Small intestine (tissue), 7 donors: ENCODE measurements around the gene UBR4. TPM values are rescaled to one million over a fixed set of nuclear protein-coding genes. Genes with fewer than 3 reads are reported as not detected.

ENCODE experiments used
- DNase-seq, 2 donors: peaks; one replicate each; pipeline versions ENCODE4 v3.0.0 to v3.0.0-alpha.2; 2013
- FAIRE-seq: peaks from 2 replicates; lab custom pipeline; 2012; peaks lifted over from hg19 to GRCh38; lab: Jason Lieb, UNC
- H3K27ac ChIP-seq, 3 donors: one replicate each; pipeline ENCODE4 v1.5.1; 2013; ENCODE audit warnings: low read length in 2 of 3, mild to moderate bottlenecking in 2 of 3, control low read depth in 1 of 3, inconsistent platforms in 1 of 3, low read depth in 1 of 3, moderate library complexity in 1 of 3
- H3K27me3 ChIP-seq, 3 donors: one replicate each; pipeline ENCODE4 v1.6.1; 2013; ENCODE audit warnings: low read length in 3 of 3, inconsistent platforms in 1 of 3; ENCODE audit not compliant: control insufficient read depth in 3 of 3, insufficient read depth in 3 of 3
- H3K36me3 ChIP-seq, 3 donors: one replicate each; pipeline ENCODE4 v1.6.1; 2013; ENCODE audit warnings: low read length in 3 of 3, inconsistent platforms in 1 of 3, low read depth in 1 of 3, mild to moderate bottlenecking in 1 of 3, moderate library complexity in 1 of 3; ENCODE audit not compliant: control insufficient read depth in 3 of 3, insufficient read depth in 2 of 3
- H3K4me1 ChIP-seq, 3 donors: one replicate each; pipeline ENCODE4 v1.6.1; 2013; ENCODE audit warnings: low read length in 2 of 3, inconsistent platforms in 1 of 3, low read depth in 1 of 3, mild to moderate bottlenecking in 1 of 3, moderate library complexity in 1 of 3; ENCODE audit not compliant: control insufficient read depth in 3 of 3, insufficient read depth in 2 of 3
- H3K4me3 ChIP-seq, 3 donors: one replicate each; pipeline ENCODE4 v1.5.1; 2013; ENCODE audit warnings: low read length in 3 of 3, control low read depth in 1 of 3, inconsistent platforms in 1 of 3, low read depth in 1 of 3, mild to moderate bottlenecking in 1 of 3, moderate library complexity in 1 of 3
- H3K9me3 ChIP-seq, 2 donors: one replicate each; pipeline ENCODE4 v1.6.1; 2013; ENCODE audit warnings: low read depth in 1 of 2, low read length in 1 of 2; ENCODE audit not compliant: control insufficient read depth in 2 of 2, insufficient read depth in 1 of 2
- WGBS, 3 donors: extraction: QIAGEN DNeasy Blood & Tissue Kit; methylation state at CpG; one replicate each; pipeline ENCODE4 v1.1.7; 2013; 5-methylcytosine and 5-hydroxymethylcytosine counted together
- polyA plus RNA-seq, 4 donors: library from polyadenylated mRNA; stranded (reverse) in 3 of 4; unstranded in 1 of 4; fragments of 200-250 nt in 3 of 4; fragments of 120-200 nt in 1 of 4; gene quantifications; one replicate each; pipeline versions ENCODE4 v1.2.1 to v1.2.3, GENCODE V29; 2013
- donor health status: healthy with polysubstance abuse.
- donor health status: control.
- donor health status: control.
- donor health status: Bipolar disorder and iron deficiency.
- donor health status: healthy.

UBR4 gene
- polyA plus RNA-seq, 4 donors = 85.9 to 275 (median 143) TPM

DNA sequence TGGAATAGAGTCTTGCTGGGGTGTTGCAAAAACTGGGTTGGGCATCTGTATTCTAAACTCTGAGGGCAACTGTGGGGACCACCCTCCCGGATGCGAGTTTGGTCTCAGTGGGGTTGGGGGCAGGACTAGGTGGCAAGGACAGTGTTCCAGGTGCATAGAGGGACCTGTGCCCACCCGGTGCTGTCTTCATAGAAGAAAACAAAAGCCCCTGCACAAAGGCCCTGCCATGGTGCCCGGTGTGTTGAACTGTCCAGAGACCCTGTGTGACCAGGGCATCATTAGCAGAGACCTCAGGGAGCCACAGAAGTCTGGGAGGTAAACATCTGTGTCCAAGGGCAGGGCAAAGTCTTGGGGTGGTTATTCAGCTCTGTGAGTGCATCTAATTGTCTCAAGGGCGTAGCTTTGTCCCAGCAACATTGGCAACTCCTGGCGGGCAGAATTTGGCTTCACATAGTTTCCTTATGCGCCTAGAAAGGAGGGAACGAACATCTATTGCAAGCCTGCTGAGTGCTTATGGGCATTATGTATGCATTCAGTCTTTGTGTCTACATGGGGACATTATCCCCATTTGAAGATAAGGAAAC lies 181.4 kb downstream of the UBR4 start:
- H3K9me3 ChIP-seq = no peaks in the 10 kb centered on the region
- WGBS, 3 donors = 70 to 78% (median 73%) methylated on average over 8 of the region's 8 CpGs
- FAIRE-seq = no peak
- no peaks in the 10 kb centered on the region for H3K36me3 ChIP-seq
- no peak overlapping the region for H3K4me3 ChIP-seq
- no peak overlapping the region for H3K27ac ChIP-seq
- no peak for DNase-seq
- H3K27me3 ChIP-seq = peaks cover 0 to 4% (median 0%) of the 10 kb centered on the region in 3 donors
- H3K4me1 ChIP-seq = no peaks in the 10 kb centered on the region

DNA sequence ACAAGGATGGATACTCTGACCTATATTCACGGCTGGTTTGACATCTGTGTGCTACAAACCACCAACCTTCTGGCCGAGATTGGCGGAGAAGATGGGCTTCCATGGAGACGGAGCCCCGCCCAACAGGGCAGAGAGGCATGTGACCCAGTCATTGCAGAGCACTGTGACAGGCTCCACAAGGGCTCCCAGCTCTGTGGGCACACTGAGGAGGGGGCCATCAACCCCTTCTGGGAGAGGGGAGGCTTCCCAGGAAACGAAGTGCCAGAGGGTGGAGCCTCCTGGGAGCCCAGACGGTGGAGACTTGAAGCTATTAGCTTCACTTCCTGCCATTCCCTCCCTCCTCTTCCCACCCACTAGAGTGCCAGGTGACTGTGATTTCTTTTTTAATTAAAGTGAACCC lies 182.0 kb downstream of the UBR4 start:
- WGBS, 3 donors = 25 to 29% (median 26%) methylated on average over 7 of the region's 7 CpGs
- Histone ChIP-seq H3K27ac (no peak overlapping the region), H3K9me3 (no peaks in the 10 kb centered on the region), H3K27me3 (peaks cover 0 to 4% (median 0%) of the 10 kb centered on the region in 3 donors), H3K4me1 (no peaks in the 10 kb centered on the region), H3K36me3 (no peaks in the 10 kb centered on the region), H3K4me3 (no peak overlapping the region)
- no peak for FAIRE-seq
- no peak for DNase-seq

Other genes starting within 250 kb of the UBR4 start
- gene EMC1, start 41.3 kb upstream of the UBR4 start, polyA plus RNA-seq = 10 to 100 TPM in 2 of 4 donors, 1 to 10 TPM in 2; 4.2 to 33.4 (median 12.5) TPM
- 10 to 100 TPM in 3 of 4 donors, 1 to 10 TPM in 1; 7.6 to 40.3 (median 17.5) TPM for gene MRTO4, start 41.5 kb upstream of the UBR4 start, polyA plus RNA-seq
- gene AKR7A3, start 78.5 kb upstream of the UBR4 start, polyA plus RNA-seq = 1,000 to 10,000 TPM in 2 of 4 donors, 100 to 1,000 TPM in 1, 1 to 10 TPM in 1; 3.4 to 1,138 (median 636) TPM
- gene AKR7A2, start 101.9 kb upstream of the UBR4 start, polyA plus RNA-seq = 100 to 1,000 TPM in 2 of 4 donors, 10 to 100 TPM in 2; 73.2 to 153 (median 119) TPM
- 10 to 100 TPM; 14.6 to 46.7 (median 30.0) TPM for gene SLC66A1, start 102.1 kb upstream of the UBR4 start, polyA plus RNA-seq